Stimulated activated CD8-positive, alpha-beta memory T cell treated with anti-CD3 and anti-CD28 coated beads, Interleukin-12 subunit alpha, Interleukin-12 subunit beta, amount 100 ng/mL, for 1 hour (primary cell): ENCODE data around the gene PNPLA1.

ENCODE experiments used
- DNase-seq: peaks from one replicate; pipeline ENCODE4 v3.0.0-alpha.2; 2020; ENCODE audit warnings: low read depth

Gene PNPLA1

DNA sequence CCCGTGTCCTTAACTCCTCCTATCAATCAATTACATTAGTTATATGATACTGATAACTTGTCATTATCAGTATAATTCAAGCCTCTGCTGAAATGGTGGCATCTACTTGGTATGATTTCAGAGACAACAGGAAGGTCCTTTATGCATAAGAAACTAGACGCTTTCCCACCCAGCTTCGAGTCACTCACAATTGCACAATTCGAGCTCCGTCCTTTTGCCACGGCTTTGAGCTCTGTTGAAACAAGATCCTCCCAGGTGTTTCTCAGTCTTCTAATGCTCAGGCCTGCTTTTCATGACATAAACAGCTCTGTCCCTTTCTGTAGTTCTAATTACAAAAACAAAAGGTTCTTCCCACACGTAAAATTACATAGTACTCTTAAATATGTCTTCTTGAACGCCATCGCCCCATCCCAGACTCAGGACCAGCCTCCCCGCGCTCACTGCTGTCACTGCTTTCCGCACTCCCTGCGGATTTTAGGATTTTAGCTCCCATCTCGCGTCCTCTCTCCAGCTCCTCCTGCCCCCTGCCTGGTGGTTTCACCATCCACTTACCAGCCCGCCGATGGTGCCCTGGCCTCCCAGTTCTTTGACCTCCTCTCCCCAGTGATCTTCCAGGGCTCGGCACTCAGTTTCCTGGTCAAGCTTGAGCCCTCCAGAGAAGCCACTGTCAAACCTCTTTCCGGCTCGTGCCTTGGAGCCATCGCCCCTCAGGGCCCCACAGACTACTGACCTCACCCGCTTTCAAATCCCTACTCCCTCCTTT, 23.2 kb upstream of the PNPLA1 start:
- DNase-seq, result no peak

DNA sequence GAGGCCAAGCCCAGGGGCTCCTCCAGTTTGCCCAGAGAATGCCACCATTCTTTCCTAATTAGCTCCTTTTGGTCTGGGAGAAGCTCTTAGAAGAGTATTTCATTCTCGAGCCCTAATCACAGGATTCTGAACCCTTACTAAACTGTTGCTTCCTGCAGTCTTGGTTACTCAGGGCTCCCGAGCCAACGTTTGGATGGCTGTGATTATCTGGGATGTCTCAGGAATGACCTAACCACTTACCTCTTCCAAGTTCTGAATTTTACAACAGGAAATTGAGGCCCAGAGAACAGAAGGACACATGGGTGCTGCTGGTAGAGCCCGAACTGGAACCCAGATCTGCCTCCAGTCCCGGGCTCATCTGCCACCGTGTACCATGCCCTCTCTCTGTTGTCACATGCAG, 22.2 kb upstream of the PNPLA1 start:
- DNase-seq, result no peak

DNA sequence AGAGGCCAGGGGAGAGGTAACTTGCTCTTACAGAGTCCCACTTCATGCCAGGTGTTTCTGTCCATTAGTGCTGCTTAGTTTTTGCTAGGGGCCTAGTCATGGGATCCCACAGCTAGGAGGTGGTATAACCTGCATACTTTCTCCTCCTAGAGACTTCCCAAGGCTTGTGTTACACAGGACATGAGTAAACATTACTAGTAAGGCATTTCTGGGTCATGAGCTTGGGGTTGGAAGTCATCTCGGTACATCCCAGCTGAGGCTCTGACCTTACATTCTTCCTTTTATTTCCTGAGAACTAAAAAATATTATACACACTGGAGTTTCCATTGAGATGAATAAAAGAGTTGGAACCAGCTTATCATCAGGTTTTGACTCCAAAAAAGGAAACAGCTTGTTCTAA, 20.9 kb upstream of the PNPLA1 start:
- DNase-seq, result no peak

GRCh38 chr6:36249536-36249935, 20.3 kb upstream of the PNPLA1 start:
- no peak for DNase-seq

DNA sequence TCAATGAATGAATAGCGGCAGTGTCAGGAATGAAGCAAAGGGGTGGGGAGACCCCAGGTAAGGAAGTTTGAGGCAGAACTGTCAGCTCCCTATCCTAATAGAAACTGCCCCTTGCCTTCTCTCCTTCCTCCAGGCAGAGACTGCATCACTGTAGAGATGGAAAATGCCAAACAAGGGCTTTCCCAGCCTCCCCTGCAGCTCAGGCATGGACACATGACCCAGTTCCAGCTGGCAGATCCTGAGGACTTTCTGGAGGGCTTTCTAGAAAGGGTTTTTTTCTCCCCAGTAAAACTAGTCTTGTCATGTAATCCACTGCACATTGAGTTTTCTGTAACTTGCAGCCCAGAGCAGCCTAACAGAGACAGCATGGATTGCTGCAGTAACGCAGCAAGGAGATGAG, 17.9 kb upstream of the PNPLA1 start:
- DNase-seq, result no peak

GRCh38 chr6:36263390-36264000, 6.4 kb upstream of the PNPLA1 start:
- DNase-seq, result no peak

DNA sequence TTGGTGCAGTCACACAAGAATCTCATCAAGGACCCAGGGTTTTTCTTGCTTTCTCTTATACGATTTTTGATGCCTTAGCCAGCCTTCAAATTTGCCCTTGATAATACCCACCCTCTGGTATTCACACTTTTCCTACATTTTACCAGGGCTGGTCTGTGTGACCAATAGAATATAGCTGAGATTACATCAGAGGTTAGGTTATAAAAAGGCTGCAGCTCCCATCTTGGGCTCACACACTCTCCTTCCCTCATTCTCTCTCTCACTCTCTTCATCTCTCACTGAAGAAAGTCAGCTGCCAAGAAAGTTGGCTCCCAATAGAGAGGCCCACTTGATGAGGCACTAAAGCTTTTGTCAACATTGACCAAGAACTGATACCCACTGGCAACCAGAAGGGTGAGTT, 4.1 kb upstream of the PNPLA1 start:
- DNase-seq, result no peak

DNA sequence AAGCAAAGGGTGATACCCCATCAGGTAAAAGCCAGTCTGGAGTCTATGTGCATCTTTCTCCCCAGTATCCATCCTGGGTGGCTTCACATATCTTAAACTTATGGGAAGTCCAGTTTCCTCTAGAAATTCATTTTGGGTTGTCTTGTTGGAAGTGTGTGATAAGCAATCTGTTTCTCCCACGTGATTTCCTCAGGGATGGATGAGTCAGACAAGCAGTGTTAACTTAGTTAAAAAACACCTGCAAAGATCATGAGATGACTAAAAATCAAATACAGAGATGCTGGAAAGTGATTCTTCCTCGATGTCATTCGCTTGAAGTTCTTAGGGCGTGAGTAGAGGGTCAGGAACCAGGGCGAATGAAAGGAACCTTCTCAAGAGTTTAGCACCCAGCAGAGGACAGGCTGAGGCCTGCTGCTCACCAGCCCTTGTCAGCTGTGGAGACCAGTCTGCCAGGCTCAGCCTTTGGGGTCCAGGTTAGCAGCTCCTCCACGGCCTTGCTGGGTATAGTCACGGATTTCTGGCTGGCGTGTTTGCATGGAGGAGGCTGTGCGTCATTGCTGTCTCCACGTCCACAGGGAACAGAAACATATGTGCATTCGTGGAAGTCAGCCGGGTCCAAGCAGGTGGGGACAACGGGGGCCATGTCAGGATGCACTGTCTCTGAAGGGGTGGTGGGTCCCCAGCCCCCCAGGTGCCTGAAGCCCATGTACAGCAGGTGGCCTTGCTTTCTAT, 2.8 kb upstream of the PNPLA1 start:
- no peak for DNase-seq

DNA sequence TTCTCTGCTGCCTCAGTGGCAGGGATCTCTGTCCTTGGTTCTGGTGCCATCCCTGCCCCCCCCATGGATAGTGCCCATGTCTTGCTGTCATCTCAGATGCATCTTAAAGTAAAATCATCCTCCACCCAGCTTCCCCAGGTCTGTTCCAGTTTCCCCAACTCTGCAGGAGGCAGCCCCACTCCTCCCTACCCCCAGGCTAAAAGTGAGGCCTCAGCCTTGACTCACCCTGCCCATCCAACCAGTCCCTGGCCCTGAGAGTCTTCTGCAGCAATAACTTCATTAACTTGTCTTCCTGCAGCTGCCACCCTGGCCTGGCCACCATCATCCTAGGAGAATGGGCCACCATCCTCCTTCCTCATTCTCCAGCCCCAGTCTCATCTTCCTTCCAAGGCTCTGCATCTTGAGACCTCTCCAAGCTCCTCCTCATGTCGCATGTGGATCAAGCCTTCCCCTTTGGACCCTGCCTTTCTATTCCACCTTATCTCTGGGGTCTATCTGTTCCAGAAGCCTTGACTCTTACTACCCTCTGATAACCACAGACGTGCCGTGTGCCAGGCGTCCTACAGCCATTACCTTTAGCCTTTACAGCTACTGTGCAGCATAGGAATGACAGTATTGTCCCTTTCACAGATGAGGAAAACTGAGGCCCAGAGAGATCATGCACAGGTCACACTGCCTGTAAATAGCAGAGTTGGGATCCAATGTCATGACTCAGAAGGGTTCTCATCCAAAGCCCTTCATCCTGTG, 2.0 kb upstream of the PNPLA1 start:
- no peak for DNase-seq

DNA sequence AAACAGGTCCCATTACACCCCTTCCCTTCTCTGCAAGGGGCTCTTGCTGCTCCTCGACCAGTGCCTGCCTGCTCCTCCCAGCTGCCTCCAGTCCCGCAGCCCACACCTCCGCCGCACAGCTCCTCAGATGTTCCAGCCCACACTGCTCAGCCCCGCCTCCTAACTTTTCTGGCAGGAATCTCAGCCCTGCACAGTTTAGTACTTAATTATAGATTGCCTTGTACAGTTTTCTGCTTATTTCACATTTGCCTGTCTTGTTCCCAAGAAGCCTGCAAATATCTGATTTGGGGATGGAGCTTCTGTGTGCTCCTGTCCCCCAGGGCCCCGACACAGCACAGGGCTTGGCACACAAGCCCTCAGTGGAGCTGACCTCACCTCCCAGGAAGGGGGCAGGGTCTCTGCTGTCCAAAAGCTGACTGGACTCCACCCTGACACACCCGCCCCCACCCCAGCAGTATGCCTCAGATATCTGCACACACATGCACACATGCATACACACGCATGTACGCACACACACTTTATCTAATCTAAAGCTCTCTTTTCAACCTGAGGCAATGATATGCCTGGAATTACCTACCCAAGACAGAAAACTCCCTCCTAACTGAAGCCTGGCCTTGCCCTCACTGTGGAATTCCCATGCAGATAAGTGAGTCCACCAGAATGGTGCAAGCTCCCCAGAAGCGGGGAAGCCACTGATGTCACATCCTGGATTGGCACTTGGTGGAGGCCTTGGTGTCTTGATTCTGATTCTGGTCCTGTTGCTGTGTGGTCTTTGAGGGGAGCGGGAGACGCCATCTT, 1.2 kb upstream of the PNPLA1 start:
- DNase-seq, result no peak

GRCh38 chr6:36272234-36272633, 2.4 kb downstream of the PNPLA1 start:
- DNase-seq, result no peak

DNA sequence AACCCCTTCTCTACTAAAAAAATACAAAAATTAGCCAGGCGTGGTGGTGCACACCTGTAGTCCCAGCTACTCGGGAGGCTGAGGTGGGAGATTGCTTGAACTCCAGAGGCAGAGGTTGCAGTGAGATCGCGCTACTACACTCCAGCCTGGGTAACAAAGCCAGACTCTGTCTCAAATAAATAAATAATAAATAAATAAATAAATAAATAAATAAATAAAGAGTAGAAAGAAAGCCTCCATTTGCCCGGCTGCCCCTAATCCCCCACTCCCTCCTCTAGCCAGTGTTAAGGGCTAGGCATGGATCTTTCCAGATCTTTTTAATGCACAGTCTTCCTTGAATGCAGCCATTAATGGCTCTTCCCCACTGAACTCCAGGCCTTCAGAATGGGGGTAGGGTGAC, 3.2 kb downstream of the PNPLA1 start:
- no peak for DNase-seq

GRCh38 chr6:36273802-36274514, 4.1 kb downstream of the PNPLA1 start:
- DNase-seq, result no peak

DNA sequence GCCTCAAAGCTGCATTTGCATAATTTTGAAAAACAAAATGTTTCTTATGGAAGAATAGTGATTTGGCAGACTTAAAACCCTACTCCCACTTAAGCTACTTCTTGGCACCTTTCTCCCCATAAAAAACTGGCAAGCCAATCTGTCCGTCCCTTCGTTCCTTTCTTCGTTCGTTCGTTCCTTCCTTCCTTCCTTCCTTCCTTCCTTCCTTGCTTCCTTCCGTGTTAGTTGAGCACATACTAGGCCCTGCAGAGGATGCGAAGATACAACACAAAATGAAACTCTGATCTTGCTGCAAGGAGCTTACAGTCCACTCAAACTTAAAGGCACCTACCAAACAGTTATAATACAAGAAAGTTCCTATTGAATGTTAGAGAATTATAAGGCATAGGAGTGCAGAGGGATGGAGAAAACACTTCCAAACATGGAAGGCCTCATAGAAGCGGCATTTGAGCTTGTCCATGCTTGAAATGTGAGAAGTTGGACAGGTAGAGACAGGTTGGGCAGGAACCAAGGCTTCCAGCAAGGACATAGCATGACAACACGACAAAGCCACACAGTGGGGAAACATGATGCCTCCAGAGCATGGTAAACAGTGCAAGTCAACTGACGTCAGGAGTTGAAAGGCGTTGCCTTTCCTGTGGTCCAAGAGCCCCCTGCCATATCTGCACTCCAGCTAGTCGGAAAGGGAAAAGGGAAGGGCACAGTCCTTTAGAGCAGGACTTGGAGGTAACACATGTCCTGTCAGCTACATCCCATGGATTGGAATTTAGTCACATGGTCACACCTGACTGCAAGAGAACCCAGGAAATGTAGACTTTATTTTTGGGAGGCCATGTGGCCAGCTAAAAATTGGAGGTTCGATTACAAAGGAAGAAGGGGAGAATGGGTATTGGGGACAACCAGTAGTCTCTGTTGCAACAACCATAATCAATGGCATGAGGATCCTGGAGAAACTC, 7.0 kb downstream of the PNPLA1 start:
- no peak for DNase-seq

DNA sequence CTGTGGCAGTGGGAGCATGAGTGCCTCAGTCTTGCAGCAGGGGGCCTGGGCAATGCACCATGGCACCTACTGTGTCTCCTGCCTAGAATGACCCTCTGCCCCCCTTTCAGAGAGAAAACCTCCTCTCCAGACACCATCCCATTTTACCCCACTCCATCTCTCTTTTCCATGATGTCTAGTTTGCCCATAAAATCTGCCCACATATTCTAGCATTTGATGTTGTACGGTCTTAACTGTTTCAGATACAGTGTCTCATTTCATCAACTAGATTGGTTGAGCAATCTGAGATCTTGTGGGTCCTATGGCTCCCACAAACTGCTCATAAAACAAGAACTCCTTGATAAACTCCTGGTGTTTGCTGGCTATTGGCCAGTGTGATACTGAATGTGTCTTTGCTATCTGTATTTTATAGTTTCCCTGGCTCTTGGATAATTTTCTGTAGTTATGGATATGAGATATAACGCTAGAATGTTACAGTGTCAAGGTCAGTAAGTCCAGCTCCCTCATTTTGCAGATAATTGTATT, 8.1 kb downstream of the PNPLA1 start:
- no peak for DNase-seq

GRCh38 chr6:36280467-36280866, 10.6 kb downstream of the PNPLA1 start:
- no peak for DNase-seq

- no peak for DNase-seq
Observed at GRCh38 chr6:36280983-36281382, 11.1 kb downstream of the PNPLA1 start.

DNA sequence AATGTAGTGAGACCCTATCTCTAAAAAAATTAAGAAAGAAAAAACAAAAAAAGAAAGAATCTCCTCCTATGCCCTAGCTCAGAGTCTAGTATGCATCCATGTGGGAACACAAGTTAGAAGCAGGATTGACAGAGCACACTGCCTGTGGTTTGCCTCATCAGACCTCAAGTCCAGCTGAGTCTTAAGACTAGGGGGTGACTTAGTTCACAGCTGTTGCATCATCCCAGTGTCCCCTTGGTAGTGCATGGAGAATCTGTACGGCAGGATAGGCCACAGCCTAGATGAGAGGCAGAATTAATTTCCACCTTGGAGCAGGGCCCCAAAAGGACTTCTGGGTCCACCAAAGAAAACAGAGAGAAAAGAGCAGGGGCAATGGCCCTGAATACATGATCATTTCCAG, 13.7 kb downstream of the PNPLA1 start:
- no peak for DNase-seq

DNA sequence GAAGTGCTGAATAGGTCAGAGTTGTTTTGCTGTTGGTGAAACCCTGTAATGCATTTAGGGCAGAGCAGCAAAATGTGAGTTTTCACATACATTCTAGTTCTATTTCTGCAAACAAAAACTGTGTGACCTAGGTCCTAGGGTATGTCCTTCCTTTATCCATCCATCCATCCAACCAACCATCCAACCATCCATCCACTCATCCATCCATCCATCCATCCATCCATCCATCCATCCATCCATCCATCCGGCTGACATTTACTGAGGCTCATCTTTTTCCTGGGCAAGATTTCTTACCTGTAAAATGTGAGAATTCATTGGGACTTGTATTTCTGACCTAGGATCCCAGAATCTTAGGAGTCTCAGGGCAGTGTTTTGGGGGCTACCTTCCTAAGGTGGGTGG, 14.5 kb downstream of the PNPLA1 start:
- no peak for DNase-seq

DNA sequence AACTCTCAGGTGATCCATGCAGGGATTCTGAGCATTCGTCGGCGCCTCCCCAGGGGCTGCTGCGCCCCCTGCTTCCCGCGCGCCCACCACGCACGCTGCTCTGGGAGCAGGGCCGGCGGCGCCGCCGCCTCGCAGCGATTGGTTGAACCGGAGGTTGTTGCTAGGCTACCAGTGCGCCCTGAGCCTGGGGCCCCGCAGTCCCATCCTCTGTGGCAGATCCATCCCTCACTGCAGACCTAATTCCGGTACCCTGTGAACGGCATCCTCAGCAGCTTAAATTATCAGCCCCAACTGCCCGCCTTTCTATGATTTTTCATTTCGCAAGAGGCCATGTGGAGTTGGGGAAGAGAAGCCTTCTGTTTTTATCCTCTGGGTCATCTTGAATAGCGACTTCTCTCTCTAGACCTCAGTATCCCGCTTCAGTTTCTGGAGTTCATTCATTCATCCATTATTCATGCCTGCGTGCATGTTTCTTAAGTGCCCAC, 15.4 kb downstream of the PNPLA1 start:
- DNase-seq, result no peak
